HepG2 (cell line): ENCODE measurements around the gene ABCF1. TPM values are rescaled to one million over a fixed set of nuclear protein-coding genes. Genes with fewer than 3 reads are reported as not detected.

Experiments used
- ARNT ChIP-seq: fragments of 450-650 bp; IDR thresholded peaks from 2 replicates; pipeline ENCODE4 v1.6.1; 2017
- ESRRA ChIP-seq: sonication (generic); formaldehyde crosslinking; IDR thresholded peaks from 2 replicates; pipeline ENCODE4 v1.5.1; 2020; ENCODE audit warnings: mild to moderate bottlenecking, low read depth, missing genetic modification reagents
- JUN ChIP-seq: sonication (generic); formaldehyde crosslinking; IDR thresholded peaks from 2 replicates; pipeline ENCODE4 v1.4.0; 2020; ENCODE audit warnings: mild to moderate bottlenecking, missing genetic modification reagents
- KAT8 ChIP-seq: IDR thresholded peaks from 2 replicates; pipeline ENCODE4 v1.6.1; 2016; ENCODE audit warnings: missing genetic modification reagents, missing compliant biosample characterization
- KDM4B ChIP-seq: sonication (generic); formaldehyde crosslinking; IDR thresholded peaks from 2 replicates; pipeline ENCODE4 v1.4.0; 2020; ENCODE audit warnings: missing genetic modification reagents
- NFIC ChIP-seq: IDR thresholded peaks from 2 replicates; pipeline ENCODE4 v1.6.1; 2012; ENCODE audit warnings: mild to moderate bottlenecking, low read length, inconsistent platforms
- PAX8 ChIP-seq: sonication (generic); formaldehyde crosslinking; IDR thresholded peaks from 2 replicates; pipeline ENCODE4 v1.8.0; 2022; ENCODE audit warnings: mild to moderate bottlenecking, missing genetic modification reagents, borderline replicate concordance
- RBAK ChIP-seq: sonication (generic); formaldehyde crosslinking; IDR thresholded peaks from 2 replicates; pipeline ENCODE4 v1.5.1; 2020; ENCODE audit warnings: mild to moderate bottlenecking, missing genetic modification reagents
- REL ChIP-seq: sonication (generic); formaldehyde crosslinking; conservative IDR thresholded peaks from 2 replicates; pipeline ENCODE4 v1.8.0; 2022; ENCODE audit warnings: mild to moderate bottlenecking, missing genetic modification reagents, moderate library complexity
- SNRNP70 ChIP-seq: fragments of 200-400 bp; formaldehyde crosslinking; IDR thresholded peaks from 2 replicates; pipeline ENCODE4 v1.6.1; 2017; ENCODE audit warnings: mild to moderate bottlenecking, low read depth, low read length, moderate library complexity
- TCF7L2 ChIP-seq: IDR thresholded peaks from 2 replicates; pipeline ENCODE4 v1.6.1; 2011; ENCODE audit warnings: mild to moderate bottlenecking, low read depth, low read length, moderate library complexity
- TEAD2 ChIP-seq: sonication (generic); formaldehyde crosslinking; IDR thresholded peaks from 2 replicates; pipeline ENCODE4 v1.9.0; 2021; ENCODE audit warnings: missing genetic modification reagents
- ZFP36 ChIP-seq: fragments of 150-350 bp; IDR thresholded peaks from 2 replicates; pipeline ENCODE4 v1.6.1; 2018; ENCODE audit warnings: borderline replicate concordance, low read length, low read depth; ENCODE audit not compliant: partially characterized antibody
- ZIK1 ChIP-seq: sonication (generic); formaldehyde crosslinking; IDR thresholded peaks from 2 replicates; pipeline ENCODE4 v1.5.0; 2020; ENCODE audit warnings: mild to moderate bottlenecking, low read depth, missing genetic modification reagents, borderline replicate concordance
- ZNF792 ChIP-seq: IDR thresholded peaks from 2 replicates; pipeline ENCODE4 v1.6.1; 2016
- polyA plus RNA-seq, 8 experiments: library from polyadenylated mRNA; depleted of rRNA in 3 of 8; stranded (reverse) in 7 of 8; unstranded in 1 of 8; fragments of >200 nt; fragmentation: Illumina TruSeq in 4 of 8; extraction: Trizol in 4 of 8; gene quantifications; 2 replicates each; pipeline versions ENCODE4 v1.2.1 to v1.2.3, GENCODE V29; 2011 to 2016; ENCODE audit warnings: low read depth in 4 of 8, missing spikeins in 1 of 8, mixed read lengths in 1 of 8; ENCODE audit not compliant: insufficient read depth in 1 of 8
- total RNA-seq, 5 experiments: library from RNA; depleted of rRNA; stranded (reverse); fragments of >200 nt; fragmentation: Illumina TruSeq; extraction: Trizol; gene quantifications; 2 replicates each; pipeline ENCODE4 v1.2.3, GENCODE V29; 2016; ENCODE audit warnings: low read depth in 1 of 5
- TF ChIP-seq, protein P1 (sequence below): sonication (generic); formaldehyde crosslinking; IDR thresholded peaks from 2 replicates; pipeline ENCODE4 v1.4.0; 2020; ENCODE audit warnings: low read depth, missing genetic modification reagents
- TF ChIP-seq, protein P2 (sequence below): IDR thresholded peaks from 2 replicates; pipeline ENCODE4 v1.6.1; 2016; ENCODE audit warnings: low read depth, control low read depth
- TF ChIP-seq, protein P3 (sequence below): sonication (generic); formaldehyde crosslinking; IDR thresholded peaks from 2 replicates; pipeline ENCODE4 v1.5.0; 2020; ENCODE audit warnings: missing genetic modification reagents
- TF ChIP-seq, protein P4 (sequence below): sonication (generic); formaldehyde crosslinking; IDR thresholded peaks from 2 replicates; pipeline ENCODE4 v1.4.0; 2020; ENCODE audit warnings: mild to moderate bottlenecking, missing genetic modification reagents
- TF ChIP-seq, protein P5 (sequence below): sonication (generic); formaldehyde crosslinking; IDR thresholded peaks from 2 replicates; pipeline ENCODE4 v1.5.1; 2020; ENCODE audit warnings: mild to moderate bottlenecking, missing genetic modification reagents, borderline replicate concordance
- TF ChIP-seq, protein P6 (sequence below): sonication (generic); formaldehyde crosslinking; conservative IDR thresholded peaks from 2 replicates; pipeline ENCODE4 v1.4.0; 2020; ENCODE audit warnings: missing genetic modification reagents

ABCF1 gene
- total and polyA plus RNA-seq, 2 of the 13 experiments (the other 11 are each of a cell fraction or from before 2014, with no cell fraction given), result 25.4 to 98.9 TPM

DNA sequence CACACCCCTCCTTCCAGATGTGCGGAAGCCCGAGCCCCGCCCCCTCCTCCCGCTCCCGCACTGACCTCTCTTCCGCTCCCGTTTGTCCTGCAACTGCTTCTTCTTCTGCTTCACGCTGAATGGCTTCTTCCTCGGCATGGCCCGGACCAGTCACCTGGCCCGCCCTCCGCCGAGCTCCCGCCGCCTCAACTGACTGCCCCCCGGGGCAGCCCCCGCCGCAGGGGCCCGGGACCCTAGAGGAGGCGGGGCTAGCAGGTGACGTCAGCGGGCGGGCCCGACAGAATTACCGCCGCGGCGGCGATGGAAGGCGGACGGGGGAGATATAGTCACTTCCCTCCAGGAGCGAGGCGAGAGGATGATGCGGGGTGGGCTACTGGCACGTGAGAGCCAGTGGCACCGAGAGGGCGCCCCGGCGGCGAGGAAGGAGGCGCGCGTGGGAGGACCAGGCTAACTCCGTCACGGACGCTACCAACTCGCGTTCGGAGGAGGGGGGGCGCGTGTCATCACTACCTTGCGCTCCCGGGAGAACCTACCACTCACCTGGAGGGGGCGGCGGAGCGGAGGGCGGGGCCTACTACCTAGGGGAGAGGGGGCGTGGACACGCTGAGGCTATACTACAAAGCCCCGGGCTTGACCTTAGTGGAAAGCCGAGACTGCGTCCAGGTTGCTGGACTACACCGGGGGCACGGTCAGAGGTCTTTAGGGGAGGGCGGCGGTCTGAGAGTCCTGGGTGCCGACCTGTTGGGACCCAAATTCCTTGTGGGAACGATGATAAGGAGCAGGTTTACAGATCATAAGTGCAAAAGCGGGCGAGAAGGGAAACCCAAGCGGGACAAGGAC is 15.0 kb upstream of the ABCF1 start, which contains the start of gene GNL1 (continued):
- TF ChIP-seq, protein P1, sequence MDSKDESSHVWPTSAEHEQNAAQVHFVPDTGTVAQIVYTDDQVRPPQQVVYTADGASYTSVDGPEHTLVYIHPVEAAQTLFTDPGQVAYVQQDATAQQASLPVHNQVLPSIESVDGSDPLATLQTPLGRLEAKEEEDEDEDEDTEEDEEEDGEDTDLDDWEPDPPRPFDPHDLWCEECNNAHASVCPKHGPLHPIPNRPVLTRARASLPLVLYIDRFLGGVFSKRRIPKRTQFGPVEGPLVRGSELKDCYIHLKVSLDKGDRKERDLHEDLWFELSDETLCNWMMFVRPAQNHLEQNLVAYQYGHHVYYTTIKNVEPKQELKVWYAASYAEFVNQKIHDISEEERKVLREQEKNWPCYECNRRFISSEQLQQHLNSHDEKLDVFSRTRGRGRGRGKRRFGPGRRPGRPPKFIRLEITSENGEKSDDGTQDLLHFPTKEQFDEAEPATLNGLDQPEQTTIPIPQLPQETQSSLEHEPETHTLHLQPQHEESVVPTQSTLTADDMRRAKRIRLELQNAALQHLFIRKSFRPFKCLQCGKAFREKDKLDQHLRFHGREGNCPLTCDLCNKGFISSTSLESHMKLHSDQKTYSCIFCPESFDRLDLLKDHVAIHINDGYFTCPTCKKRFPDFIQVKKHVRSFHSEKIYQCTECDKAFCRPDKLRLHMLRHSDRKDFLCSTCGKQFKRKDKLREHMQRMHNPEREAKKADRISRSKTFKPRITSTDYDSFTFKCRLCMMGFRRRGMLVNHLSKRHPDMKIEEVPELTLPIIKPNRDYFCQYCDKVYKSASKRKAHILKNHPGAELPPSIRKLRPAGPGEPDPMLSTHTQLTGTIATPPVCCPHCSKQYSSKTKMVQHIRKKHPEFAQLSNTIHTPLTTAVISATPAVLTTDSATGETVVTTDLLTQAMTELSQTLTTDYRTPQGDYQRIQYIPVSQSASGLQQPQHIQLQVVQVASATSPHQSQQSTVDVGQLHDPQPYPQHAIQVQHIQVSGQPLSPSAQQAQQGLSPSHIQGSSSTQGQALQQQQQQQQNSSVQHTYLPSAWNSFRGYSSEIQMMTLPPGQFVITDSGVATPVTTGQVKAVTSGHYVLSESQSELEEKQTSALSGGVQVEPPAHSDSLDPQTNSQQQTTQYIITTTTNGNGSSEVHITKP (CRISPR knock-in tag), result peak; percentile 99
- TF ChIP-seq TCF7L2 (no peak), KAT8 (CRISPR knock-in tag) (no peak), TEAD2 (CRISPR knock-in tag) (peak; percentile 86), ESRRA (CRISPR knock-in tag) (peak; percentile 24; the same call in 1 of the 2 replicates), KDM4B (CRISPR knock-in tag) (no peak), ARNT (no peak), RBAK (CRISPR knock-in tag) (no peak), ZNF792 (CRISPR knock-in tag) (no peak), SNRNP70 (no peak), JUN (CRISPR knock-in tag) (0 out of 2 replicates have a peak, but pooled peaks have one; percentile 62), PAX8 (no peak; the same call in none of the 2 replicates), ZIK1 (CRISPR knock-in tag) (no peak), REL (CRISPR knock-in tag) (peak; percentile 7; the same call in 1 of the 2 replicates), ZFP36 (no peak), NFIC (0 out of 2 replicates have a peak, but pooled peaks have one; percentile 16)
- TF ChIP-seq, protein P2, sequence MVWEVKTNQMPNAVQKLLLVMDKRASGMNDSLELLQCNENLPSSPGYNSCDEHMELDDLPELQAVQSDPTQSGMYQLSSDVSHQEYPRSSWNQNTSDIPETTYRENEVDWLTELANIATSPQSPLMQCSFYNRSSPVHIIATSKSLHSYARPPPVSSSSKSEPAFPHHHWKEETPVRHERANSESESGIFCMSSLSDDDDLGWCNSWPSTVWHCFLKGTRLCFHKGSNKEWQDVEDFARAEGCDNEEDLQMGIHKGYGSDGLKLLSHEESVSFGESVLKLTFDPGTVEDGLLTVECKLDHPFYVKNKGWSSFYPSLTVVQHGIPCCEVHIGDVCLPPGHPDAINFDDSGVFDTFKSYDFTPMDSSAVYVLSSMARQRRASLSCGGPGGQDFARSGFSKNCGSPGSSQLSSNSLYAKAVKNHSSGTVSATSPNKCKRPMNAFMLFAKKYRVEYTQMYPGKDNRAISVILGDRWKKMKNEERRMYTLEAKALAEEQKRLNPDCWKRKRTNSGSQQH (CRISPR knock-in tag), result no peak
- TF ChIP-seq, protein P3, sequence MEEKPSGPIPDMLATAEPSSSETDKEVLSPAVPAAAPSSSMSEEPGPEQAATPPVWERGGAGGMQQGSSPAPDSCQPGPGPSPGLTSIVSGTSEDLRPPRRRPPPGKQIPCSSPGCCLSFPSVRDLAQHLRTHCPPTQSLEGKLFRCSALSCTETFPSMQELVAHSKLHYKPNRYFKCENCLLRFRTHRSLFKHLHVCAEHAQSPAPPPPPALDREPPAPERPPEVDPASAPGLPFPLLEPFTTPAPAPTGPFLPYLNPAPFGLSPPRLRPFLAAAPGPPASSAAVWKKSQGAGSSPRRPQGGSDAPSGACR (CRISPR knock-in tag), result no peak; the same call in 1 of the 2 replicates
- TF ChIP-seq, protein P4, sequence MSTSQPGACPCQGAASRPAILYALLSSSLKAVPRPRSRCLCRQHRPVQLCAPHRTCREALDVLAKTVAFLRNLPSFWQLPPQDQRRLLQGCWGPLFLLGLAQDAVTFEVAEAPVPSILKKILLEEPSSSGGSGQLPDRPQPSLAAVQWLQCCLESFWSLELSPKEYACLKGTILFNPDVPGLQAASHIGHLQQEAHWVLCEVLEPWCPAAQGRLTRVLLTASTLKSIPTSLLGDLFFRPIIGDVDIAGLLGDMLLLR (CRISPR knock-in tag), result no peak
- TF ChIP-seq, protein P5, sequence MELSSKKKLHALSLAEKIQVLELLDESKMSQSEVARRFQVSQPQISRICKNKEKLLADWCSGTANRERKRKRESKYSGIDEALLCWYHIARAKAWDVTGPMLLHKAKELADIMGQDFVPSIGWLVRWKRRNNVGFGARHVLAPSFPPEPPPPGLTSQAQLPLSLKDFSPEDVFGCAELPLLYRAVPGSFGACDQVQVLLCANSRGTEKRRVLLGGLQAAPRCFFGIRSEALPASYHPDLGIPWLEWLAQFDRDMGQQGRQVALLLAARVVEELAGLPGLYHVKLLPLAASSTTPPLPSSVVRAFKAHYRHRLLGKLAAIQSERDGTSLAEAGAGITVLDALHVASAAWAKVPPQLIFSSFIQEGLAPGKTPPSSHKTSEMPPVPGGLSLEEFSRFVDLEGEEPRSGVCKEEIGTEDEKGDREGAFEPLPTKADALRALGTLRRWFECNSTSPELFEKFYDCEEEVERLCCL (CRISPR knock-in tag), result no peak; the same call in 1 of the 2 replicates
- TF ChIP-seq, protein P6, sequence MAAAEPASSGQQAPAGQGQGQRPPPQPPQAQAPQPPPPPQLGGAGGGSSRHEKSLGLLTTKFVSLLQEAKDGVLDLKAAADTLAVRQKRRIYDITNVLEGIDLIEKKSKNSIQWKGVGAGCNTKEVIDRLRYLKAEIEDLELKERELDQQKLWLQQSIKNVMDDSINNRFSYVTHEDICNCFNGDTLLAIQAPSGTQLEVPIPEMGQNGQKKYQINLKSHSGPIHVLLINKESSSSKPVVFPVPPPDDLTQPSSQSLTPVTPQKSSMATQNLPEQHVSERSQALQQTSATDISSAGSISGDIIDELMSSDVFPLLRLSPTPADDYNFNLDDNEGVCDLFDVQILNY, result 0 out of 2 replicates have a peak, but pooled peaks have one; percentile 38
